ENCODE results near the gene HSP90AB1. TPM values are rescaled to one million over a fixed set of nuclear protein-coding genes. Genes with fewer than 3 reads are reported as not detected.
A peak's percentile ranks its signal among the peaks of the same experiment; 100 is the strongest.

The HSP90AB1 gene
- polyA plus RNA-seq, 1 of the 3 experiments (the other 2 are of a cell fraction) = 843 TPM

GRCh38 chr6:44262467-44263353 lies 15.8 kb downstream of the HSP90AB1 start:
- Histone ChIP-seq H3K36me3 (replicated peaks in 1 of 2; ENCODE audit: control insufficient read depth in 1 of 2, insufficient read depth in 2 of 2, low read length in 1 of 2) (peaks cover 0 to 10% of the 10 kb centered on the region in 2 experiments), H2AFZ (ENCODE audit: low read depth) (no peak overlapping the region), H4K20me1 (ENCODE audit: insufficient read depth) (no peaks in the 10 kb centered on the region), H3K27me3 (ENCODE audit: insufficient read depth) (no peaks in the 10 kb centered on the region; the same call in 1 of the 2 replicates), H3K9ac (peak overlapping the region; percentile 80; the same call in 1 of the 2 replicates), H3K27ac (ENCODE audit: low read depth in 2 of 2, low read length in 1 of 2) (no peak overlapping the region; a peak in 1 of 4 replicates), H3K4me2 (peak overlapping the region; percentile 94), H3K4me1 (ENCODE audit: control insufficient read depth in 1 of 2, insufficient read depth in 2 of 2, low read depth in 1 of 2, low read length in 1 of 2) (peaks cover 16 to 31% of the 10 kb centered on the region in 2 experiments; a peak in 2 of 4 replicates), H3K9me2 (no peaks in the 10 kb centered on the region), H3K4me3 (ENCODE audit: low read depth in 2 of 2, low read length in 1 of 2) (peak overlapping the region; percentile 15 to 89; a peak in 3 of 4 replicates), H3F3A (replicated peaks; ENCODE audit: insufficient read depth) (peaks cover 7% of the 10 kb centered on the region), H3K79me2 (ENCODE audit: insufficient read depth) (peaks cover 21% of the 10 kb centered on the region; the same call in 1 of the 2 replicates), H3K9me3 (no peaks in the 10 kb centered on the region)
- no peak for DNase-seq
- no peak for TF ChIP-seq MEF2A (IDR thresholded peaks at IDR 0.05; ENCODE audit: borderline replicate concordance, low read depth)
- CTCF ChIA-PET = interaction anchor here (1.3 to 2.2 kb wide), 8 partner anchors 9 to 166 kb away, joined by 4 to 11 read pairs (median 6); partner anchors contain the start of genes AARS2, HSP90AB1 and SLC29A1
- WGBS (ENCODE audit: low lambda C conversion rate) = 83% methylated on average over 5 of the region's 7 CpGs
- POLR2A ChIA-PET = no interaction called here

GRCh38 chr6:44263354-44264100 lies 16.6 kb downstream of the HSP90AB1 start:
- Histone ChIP-seq H3K4me3 (ENCODE audit: low read depth in 2 of 2, low read length in 1 of 2) (peak overlapping the region; percentile 74 to 89; a peak in 3 of 4 replicates), H3K9me2 (no peaks in the 10 kb centered on the region), H4K20me1 (ENCODE audit: insufficient read depth) (no peaks in the 10 kb centered on the region), H3K79me2 (ENCODE audit: insufficient read depth) (peaks cover 21% of the 10 kb centered on the region; the same call in 1 of the 2 replicates), H3K9me3 (no peaks in the 10 kb centered on the region), H3K36me3 (replicated peaks in 1 of 2; ENCODE audit: control insufficient read depth in 1 of 2, insufficient read depth in 2 of 2, low read length in 1 of 2) (peaks cover 0 to 10% of the 10 kb centered on the region in 2 experiments), H3K9ac (peak overlapping the region; percentile 80; the same call in 1 of the 2 replicates), H3K27me3 (ENCODE audit: insufficient read depth) (peaks cover 4% of the 10 kb centered on the region; the same call in 1 of the 2 replicates), H3F3A (replicated peaks; ENCODE audit: insufficient read depth) (peaks cover 7% of the 10 kb centered on the region), H3K27ac (ENCODE audit: low read depth in 2 of 2, low read length in 1 of 2) (no peak overlapping the region), H2AFZ (ENCODE audit: low read depth) (no peak overlapping the region), H3K4me2 (peak overlapping the region; percentile 94), H3K4me1 (ENCODE audit: control insufficient read depth in 1 of 2, insufficient read depth in 2 of 2, low read depth in 1 of 2, low read length in 1 of 2) (peaks cover 16 to 30% of the 10 kb centered on the region in 2 experiments; a peak in 2 of 4 replicates)
- DNase-seq = no peak
- TF ChIP-seq JUND (IDR thresholded peaks at IDR 0.05) (no peak), GABPA (IDR thresholded peaks at IDR 0.05; ENCODE audit: low read depth) (no peak), FOSL2 (IDR thresholded peaks at IDR 0.05; ENCODE audit: borderline replicate concordance, low read depth) (no peak), TCF12 (IDR thresholded peaks at IDR 0.05) (no peak), MXI1 (IDR thresholded peaks at IDR 0.05; ENCODE audit: low read depth, low read length) (no peak), USF1 (IDR thresholded peaks at IDR 0.05; ENCODE audit: borderline replicate concordance, low read depth) (no peak), RCOR1 (IDR thresholded peaks at IDR 0.05; ENCODE audit: low read length) (no peak), EP300 (IDR thresholded peaks at IDR 0.05; ENCODE audit: borderline replicate concordance in 1 of 2, low read depth in 1 of 2, low read length in 1 of 2) (no peak), GATA2 (CRISPR knock-in tag; IDR thresholded peaks at IDR 0.05) (no peak), RAD21 (IDR thresholded peaks at IDR 0.05; ENCODE audit: low read length) (no peak), IRF3 (IDR thresholded peaks at IDR 0.05; ENCODE audit: low read depth, low read length) (no peak), SIN3A (IDR thresholded peaks at IDR 0.05; ENCODE audit: borderline replicate concordance, low read depth, low read length) (no peak), YY1 (IDR thresholded peaks at IDR 0.05; ENCODE audit: low read depth) (no peak), NRF1 (IDR thresholded peaks at IDR 0.05; ENCODE audit: low read depth, low read length) (no peak), USF2 (IDR thresholded peaks at IDR 0.05; ENCODE audit: borderline replicate concordance, low read depth, low read length) (no peak), FOXJ3 (CRISPR knock-in tag; IDR thresholded peaks at IDR 0.05) (no peak), CHD2 (IDR thresholded peaks at IDR 0.05; ENCODE audit: low read length, partially characterized antibody) (no peak), FOXM1 (IDR thresholded peaks at IDR 0.05; ENCODE audit: low read depth) (no peak)
- POLR2A ChIA-PET = no interaction called here
- WGBS (ENCODE audit: low lambda C conversion rate) = 54% methylated on average over 9 of the region's 9 CpGs
- CTCF ChIA-PET = interaction anchor here (0.8 to 9.1 kb wide), 9 partner anchors 8 to 167 kb away, joined by 3 to 220 read pairs (median 7); partner anchors contain the start of genes AARS2 and SLC35B2

Measured in SK-N-SH (cell line).